ENCODE measurements around the gene C19orf73.

- TF ChIP-seq CTCF (IDR thresholded peaks at IDR 0.05): no peak
- no peak for TF ChIP-seq POLR2A (IDR thresholded peaks at IDR 0.05)
These were observed 36.9 kb upstream of the C19orf73 start for GRCh38 chr19:49155820-49156346.
